22Rv1 (cell line): ENCODE measurements around the gene MMP24OS.

Experiments
- ZFX ChIP-seq: fragments of 450-650 bp; IDR thresholded peaks from 2 replicates; pipeline ENCODE4 v1.6.1; 2017; ENCODE audit warnings: antibody characterized with exemption, borderline replicate concordance
- TF ChIP-seq, protein P1 (sequence below): fragments of 450-650 bp; IDR thresholded peaks from 2 replicates; pipeline ENCODE4 v1.5.1; 2017; ENCODE audit warnings: mild to moderate bottlenecking

DNA sequence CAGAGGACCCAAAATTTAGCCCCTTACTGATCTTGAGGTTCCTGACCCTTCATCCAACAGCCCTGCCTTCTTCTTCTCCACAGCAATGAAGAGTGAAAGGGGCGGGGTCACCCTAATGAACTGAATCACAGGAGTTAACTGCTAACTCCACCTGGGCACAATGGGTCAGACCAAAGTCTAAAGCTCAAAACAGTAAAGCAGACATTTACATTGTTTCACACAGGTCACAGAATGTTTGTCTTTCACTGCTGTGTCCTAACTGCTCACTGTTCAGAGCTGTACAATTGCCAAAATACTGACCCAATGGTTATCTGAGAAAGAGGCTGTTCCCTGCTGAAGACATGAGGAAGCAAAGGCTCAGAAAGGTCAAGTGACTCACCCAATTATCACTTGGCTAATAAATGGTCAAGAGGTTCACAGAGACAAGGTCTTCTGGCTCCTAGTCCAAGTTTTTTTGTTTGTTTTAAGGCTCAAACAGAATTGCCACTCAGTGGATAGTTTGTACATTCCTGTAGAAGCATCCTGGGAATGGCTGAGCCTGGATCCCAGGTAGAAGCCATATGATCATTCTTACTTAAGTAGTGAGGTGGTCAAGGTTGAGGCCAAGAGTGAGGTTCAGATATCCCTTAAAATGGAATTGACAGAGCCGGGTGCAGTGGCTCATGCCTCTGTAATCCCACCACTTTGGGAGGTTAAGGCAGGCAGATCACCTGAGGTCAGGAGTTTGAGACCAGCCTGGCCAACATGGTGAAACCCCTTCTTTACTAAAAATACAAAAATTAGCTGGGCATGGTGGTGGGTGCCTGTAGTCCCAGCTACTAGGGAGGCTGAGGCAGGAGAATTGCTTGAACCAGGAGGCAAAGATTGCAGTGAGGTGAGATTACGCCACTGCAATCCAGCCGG, 49.4 kb upstream of the MMP24OS start:
- TF ChIP-seq, protein P1, sequence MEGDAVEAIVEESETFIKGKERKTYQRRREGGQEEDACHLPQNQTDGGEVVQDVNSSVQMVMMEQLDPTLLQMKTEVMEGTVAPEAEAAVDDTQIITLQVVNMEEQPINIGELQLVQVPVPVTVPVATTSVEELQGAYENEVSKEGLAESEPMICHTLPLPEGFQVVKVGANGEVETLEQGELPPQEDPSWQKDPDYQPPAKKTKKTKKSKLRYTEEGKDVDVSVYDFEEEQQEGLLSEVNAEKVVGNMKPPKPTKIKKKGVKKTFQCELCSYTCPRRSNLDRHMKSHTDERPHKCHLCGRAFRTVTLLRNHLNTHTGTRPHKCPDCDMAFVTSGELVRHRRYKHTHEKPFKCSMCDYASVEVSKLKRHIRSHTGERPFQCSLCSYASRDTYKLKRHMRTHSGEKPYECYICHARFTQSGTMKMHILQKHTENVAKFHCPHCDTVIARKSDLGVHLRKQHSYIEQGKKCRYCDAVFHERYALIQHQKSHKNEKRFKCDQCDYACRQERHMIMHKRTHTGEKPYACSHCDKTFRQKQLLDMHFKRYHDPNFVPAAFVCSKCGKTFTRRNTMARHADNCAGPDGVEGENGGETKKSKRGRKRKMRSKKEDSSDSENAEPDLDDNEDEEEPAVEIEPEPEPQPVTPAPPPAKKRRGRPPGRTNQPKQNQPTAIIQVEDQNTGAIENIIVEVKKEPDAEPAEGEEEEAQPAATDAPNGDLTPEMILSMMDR = no peak
- TF ChIP-seq ZFX = no peak
